Liver (tissue), 9 donors: Measurements from ENCODE around the gene WDR82. TPM values are rescaled to one million over a fixed set of nuclear protein-coding genes. Genes with fewer than 3 reads are reported as not detected.

Experiments
- DNase-seq: peaks from one replicate; pipeline ENCODE4 v3.0.0-alpha.2; 2017; ENCODE audit warnings: low spot score
- H3K27ac ChIP-seq, 2 donors: one replicate each; pipeline ENCODE4 v1.7.0; 2013; ENCODE audit warnings: inconsistent platforms in 2 of 2, low read length in 2 of 2, control low read depth in 1 of 2, low read depth in 1 of 2, mild to moderate bottlenecking in 1 of 2
- H3K27me3 ChIP-seq, 4 donors: one replicate each; pipeline versions ENCODE4 v1.6.1 to v1.7.0; 2013; ENCODE audit warnings: low read length in 3 of 4, inconsistent platforms in 1 of 4, mild to moderate bottlenecking in 1 of 4, moderate library complexity in 1 of 4; ENCODE audit not compliant: control insufficient read depth in 4 of 4, insufficient read depth in 4 of 4
- H3K36me3 ChIP-seq, 4 donors: one replicate each; pipeline versions ENCODE4 v1.6.1 to v1.7.0; 2013; ENCODE audit warnings: low read length in 3 of 4, mild to moderate bottlenecking in 3 of 4, low read depth in 1 of 4, moderate library complexity in 1 of 4; ENCODE audit not compliant: control insufficient read depth in 4 of 4, insufficient read depth in 3 of 4
- H3K4me1 ChIP-seq, 4 donors: one replicate each; pipeline versions ENCODE4 v1.6.1 to v1.7.0; 2013; ENCODE audit warnings: low read length in 3 of 4, mild to moderate bottlenecking in 3 of 4, moderate library complexity in 1 of 4; ENCODE audit not compliant: control insufficient read depth in 4 of 4, insufficient read depth in 4 of 4
- H3K4me3 ChIP-seq, 3 donors: one replicate each; pipeline versions ENCODE4 v1.6.1 to v1.7.0; 2013; ENCODE audit warnings: low read length in 3 of 3, control low read depth in 1 of 3, low read depth in 1 of 3, mild to moderate bottlenecking in 1 of 3
- H3K9ac ChIP-seq, 2 donors: one replicate each; pipeline ENCODE4 v1.7.0; 2013; ENCODE audit warnings: low read length in 2 of 2, mild to moderate bottlenecking in 2 of 2, moderate library complexity in 2 of 2, control low read depth in 1 of 2, low read depth in 1 of 2
- H3K9me3 ChIP-seq, 4 donors: one replicate each; pipeline versions ENCODE4 v1.6.1 to v1.7.0; 2013; ENCODE audit warnings: low read length in 3 of 4; ENCODE audit not compliant: control insufficient read depth in 4 of 4
- ATF3 ChIP-seq: IDR thresholded peaks from 2 replicates; pipeline ENCODE4 v1.6.1; 2016; ENCODE audit warnings: antibody characterized with exemption
- CTCF ChIP-seq: fragments of 150-350 bp; IDR thresholded peaks from 2 replicates; pipeline ENCODE4 v1.5.1; 2017; ENCODE audit warnings: improper control_type of control experiment, low read depth, low read length; ENCODE audit not compliant: missing input control
- EGR1 ChIP-seq, 2 donors: IDR thresholded peaks; 2 replicates each; pipeline ENCODE4 v1.6.1; 2016 to 2018; ENCODE audit warnings: antibody characterized with exemption in 2 of 2, low read depth in 2 of 2
- FOXA1 ChIP-seq: IDR thresholded peaks from 2 replicates; pipeline ENCODE4 v1.6.1; 2016; ENCODE audit warnings: antibody characterized with exemption
- FOXA2 ChIP-seq: IDR thresholded peaks from 2 replicates; pipeline ENCODE4 v1.6.1; 2016; ENCODE audit warnings: antibody characterized with exemption
- GABPA ChIP-seq, 2 donors: IDR thresholded peaks in 1 of 2; conservative IDR thresholded peaks in 1 of 2; 2 replicates each; pipeline ENCODE4 v1.6.1; 2016; ENCODE audit warnings: antibody characterized with exemption in 2 of 2, mild to moderate bottlenecking in 1 of 2, moderate library complexity in 1 of 2
- HNF4G ChIP-seq: IDR thresholded peaks from 2 replicates; pipeline ENCODE4 v1.6.1; 2016; ENCODE audit warnings: antibody characterized with exemption
- JUND ChIP-seq, 2 donors: IDR thresholded peaks; 2 replicates each; pipeline ENCODE4 v1.6.1; 2016; ENCODE audit warnings: antibody characterized with exemption in 2 of 2
- MAX ChIP-seq: IDR thresholded peaks from 2 replicates; pipeline ENCODE4 v1.6.1; 2016; ENCODE audit warnings: antibody characterized with exemption
- NR2F2 ChIP-seq: IDR thresholded peaks from 2 replicates; pipeline ENCODE4 v1.6.1; 2016; ENCODE audit warnings: antibody characterized with exemption
- RAD21 ChIP-seq, 2 donors: IDR thresholded peaks; 2 replicates each; pipeline ENCODE4 v1.6.1; 2016; ENCODE audit warnings: antibody characterized with exemption in 2 of 2, mild to moderate bottlenecking in 2 of 2
- REST ChIP-seq: IDR thresholded peaks from 2 replicates; pipeline ENCODE4 v1.6.1; 2016; ENCODE audit warnings: antibody characterized with exemption, mild to moderate bottlenecking
- RXRA ChIP-seq, 2 donors: IDR thresholded peaks; 2 replicates each; pipeline ENCODE4 v1.6.1; 2017 to 2018; ENCODE audit warnings: antibody characterized with exemption in 2 of 2, mild to moderate bottlenecking in 1 of 2
- SP1 ChIP-seq: IDR thresholded peaks from 2 replicates; pipeline ENCODE4 v1.6.1; 2018; ENCODE audit warnings: antibody characterized with exemption, mild to moderate bottlenecking
- TAF1 ChIP-seq: conservative IDR thresholded peaks from 2 replicates; pipeline ENCODE4 v1.6.1; 2016; ENCODE audit warnings: antibody characterized with exemption, mild to moderate bottlenecking
- ZBTB33 ChIP-seq: IDR thresholded peaks from 2 replicates; pipeline ENCODE4 v1.6.1; 2016; ENCODE audit warnings: antibody characterized with exemption
- WGBS: extraction: QIAGEN DNeasy Blood & Tissue Kit; methylation state at CpG from one replicate; pipeline ENCODE4 v1.1.7; 2013; 5-methylcytosine and 5-hydroxymethylcytosine counted together
- polyA plus RNA-seq, 2 donors: library from polyadenylated mRNA; stranded (reverse) in 1 of 2; unstranded in 1 of 2; fragments of 200-250 nt in 1 of 2; fragments of >200 nt in 1 of 2; fragmentation: Nextera tagmentation in 1 of 2; extraction: Ambion mirVana in 1 of 2; gene quantifications; one replicate each; pipeline versions ENCODE4 v1.2.1 to v1.2.3, GENCODE V29; 2013 to 2015
- total RNA-seq, 2 donors: library from RNA; depleted of rRNA; stranded (reverse); fragments of >200 nt; gene quantifications; one replicate each; pipeline ENCODE4 v1.2.3, GENCODE V29; 2014
- donor health status: healthy.
- donor health status: healthy.
- donor health status: healthy.
- donor health status: healthy.
- donor health status: healthy.

Gene WDR82
- total and polyA plus RNA-seq, 4 donors: 4.3 to 44.3 (median 25.5) TPM

- TF ChIP-seq REST: no peak
- no peak for TF ChIP-seq GABPA (IDR thresholded peaks at IDR 0.05 in 1 of 2, conservative IDR thresholded peaks at IDR 0.05 in 1 of 2)
- TF ChIP-seq MAX: no peak
Observed at GRCh38 chr3:52229656-52230055, 48.8 kb downstream of the WDR82 start (continued).

GRCh38 chr3:52228751-52229291 lies 49.6 kb downstream of the WDR82 start:
- 96% methylated on average over 21 of the region's 21 CpGs for WGBS
- H3K9ac ChIP-seq: no peak overlapping the region
- H3K27me3 ChIP-seq: no peaks in the 10 kb centered on the region
- H3K9me3 ChIP-seq: no peaks in the 10 kb centered on the region
- H3K4me1 ChIP-seq: peaks cover 6 to 23% (median 17%) of the 10 kb centered on the region in 4 donors
- DNase-seq: no peak
- H3K4me3 ChIP-seq: no peak overlapping the region
- peaks cover 4 to 35% (median 12%) of the 10 kb centered on the region in 4 donors for H3K36me3 ChIP-seq
- TF ChIP-seq NR2F2: no peak
- no peak for TF ChIP-seq HNF4G
- TF ChIP-seq GABPA (IDR thresholded peaks at IDR 0.05 in 1 of 2, conservative IDR thresholded peaks at IDR 0.05 in 1 of 2): no peak
- TF ChIP-seq ATF3: no peak
- no peak for TF ChIP-seq RXRA (IDR thresholded peaks at IDR 0.05)
- no peak for TF ChIP-seq RAD21 (IDR thresholded peaks at IDR 0.05)
- no peak for TF ChIP-seq MAX
- no peak for TF ChIP-seq FOXA1
- H3K27ac ChIP-seq: no peak overlapping the region

- no peak overlapping the region for H3K27ac ChIP-seq
- peaks cover 4 to 35% (median 12%) of the 10 kb centered on the region in 4 donors for H3K36me3 ChIP-seq
- 92% methylated on average over 10 of the region's 10 CpGs for WGBS
- H3K4me3 ChIP-seq: no peak overlapping the region
- no peak overlapping the region for H3K9ac ChIP-seq
- peaks cover 4 to 19% (median 13%) of the 10 kb centered on the region in 4 donors for H3K4me1 ChIP-seq
- H3K9me3 ChIP-seq: no peaks in the 10 kb centered on the region
- no peak for DNase-seq
- no peaks in the 10 kb centered on the region for H3K27me3 ChIP-seq
- TF ChIP-seq EGR1 (IDR thresholded peaks at IDR 0.05; ENCODE audit: low read depth in 2 of 2) (no peak), FOXA1 (no peak), NR2F2 (no peak), JUND (IDR thresholded peaks at IDR 0.05) (no peak), RXRA (IDR thresholded peaks at IDR 0.05) (no peak), RAD21 (IDR thresholded peaks at IDR 0.05) (no peak), HNF4G (no peak), TAF1 (no peak), CTCF (no peak), MAX (no peak), FOXA2 (no peak), ZBTB33 (no peak), GABPA (IDR thresholded peaks at IDR 0.05 in 1 of 2, conservative IDR thresholded peaks at IDR 0.05 in 1 of 2) (no peak), SP1 (no peak), REST (no peak), ATF3 (no peak)
Observed at GRCh38 chr3:52228266-52228665, 50.2 kb downstream of the WDR82 start.
